GM12878 (cell line): ENCODE results near the gene EHD1. TPM values are rescaled to one million over a fixed set of nuclear protein-coding genes. Genes with fewer than 3 reads are reported as not detected.

ENCODE experiments used
- CBFB ChIP-seq: IDR thresholded peaks from 2 replicates; pipeline ENCODE4 v1.6.1; 2016; ENCODE audit warnings: antibody characterized with exemption, low read depth
- CHD4 ChIP-seq: fragments of 200-600 bp; sonication (generic); IDR thresholded peaks from 2 replicates; pipeline ENCODE4 v1.6.1; 2016; ENCODE audit warnings: mild to moderate bottlenecking
- EGR1 ChIP-seq, 2 experiments: IDR thresholded peaks; 1 replicate in 1 of 2; 2 replicates in 1 of 2; pipeline ENCODE4 v1.6.1; 2011 to 2012; ENCODE audit warnings: low read depth in 2 of 2, low read length in 2 of 2, borderline replicate concordance in 1 of 2, mild to moderate bottlenecking in 1 of 2, moderate library complexity in 1 of 2
- JUNB ChIP-seq: IDR thresholded peaks from 2 replicates; pipeline ENCODE4 v1.6.1; 2016; ENCODE audit warnings: antibody characterized with exemption, mild to moderate bottlenecking
- MXI1 ChIP-seq: fragments of 150-350 bp; IDR thresholded peaks from 2 replicates; pipeline ENCODE4 v1.6.1; 2011; ENCODE audit warnings: low read depth, mild to moderate bottlenecking, inconsistent platforms, low read length, improper control_type of control experiment
- MYB ChIP-seq: fragments of 150-350 bp; IDR thresholded peaks from 2 replicates; pipeline ENCODE4 v1.6.1; 2014; ENCODE audit warnings: mild to moderate bottlenecking, low read depth, low read length, borderline replicate concordance
- NR2C1 ChIP-seq: fragments of 450-650 bp; IDR thresholded peaks from 2 replicates; pipeline ENCODE4 v1.6.1; 2017; ENCODE audit warnings: antibody characterized with exemption, mild to moderate bottlenecking, moderate library complexity
- NRF1 ChIP-seq: conservative IDR thresholded peaks from 2 replicates; pipeline ENCODE4 v1.6.1; 2011; ENCODE audit warnings: mild to moderate bottlenecking, low read depth, low read length, improper control_type of control experiment
- PML ChIP-seq: IDR thresholded peaks from 2 replicates; pipeline ENCODE4 v1.6.1; 2012; ENCODE audit warnings: low read length, inconsistent platforms
- POLR2AphosphoS5 ChIP-seq: IDR thresholded peaks from 2 replicates; pipeline ENCODE4 v1.6.1; 2011; ENCODE audit warnings: mild to moderate bottlenecking, low read length, inconsistent platforms
- POU2F2 ChIP-seq: IDR thresholded peaks from 3 replicates; pipeline ENCODE4 v1.6.1; 2011; ENCODE audit warnings: low read depth, mild to moderate bottlenecking, low read length, borderline replicate concordance
- RELA ChIP-seq: fragments of 450-650 bp; IDR thresholded peaks from 2 replicates; pipeline ENCODE4 v1.8.0; 2014; ENCODE audit warnings: borderline replicate concordance; ENCODE audit not compliant: partially characterized antibody
- REST ChIP-seq: IDR thresholded peaks from 2 replicates; pipeline ENCODE4 v1.6.1; 2012; ENCODE audit warnings: mild to moderate bottlenecking, low read depth, low read length
- SMAD1 ChIP-seq: fragments of 450-650 bp; IDR thresholded peaks from 2 replicates; pipeline ENCODE4 v1.6.1; 2018; ENCODE audit warnings: mild to moderate bottlenecking, low read depth; ENCODE audit not compliant: partially characterized antibody
- TCF12 ChIP-seq: IDR thresholded peaks from 2 replicates; pipeline ENCODE4 v1.6.1; 2011; ENCODE audit warnings: low read depth, mild to moderate bottlenecking, low read length
- polyA plus RNA-seq, 11 experiments: library from polyadenylated mRNA; depleted of rRNA in 4 of 11; unstranded in 6 of 11; stranded (reverse) in 5 of 11; fragments of >200 nt; fragmentation: Nextera tagmentation in 4 of 11; fragmentation: Illumina TruSeq in 1 of 11; extraction: Ambion mirVana in 4 of 11; extraction: Trizol in 1 of 11; gene quantifications; 1 replicate in 1 of 11; 2 replicates in 10 of 11; pipeline versions ENCODE4 v1.2.1 to v1.2.3, GENCODE V29; 2011 to 2016; ENCODE audit warnings: inconsistent platforms in 2 of 11, missing spikeins in 2 of 11, low read depth in 1 of 11
- total RNA-seq, 4 experiments: library from RNA; depleted of rRNA in 3 of 4; stranded (reverse); fragments of >200 nt in 3 of 4; fragmentation: Illumina TruSeq in 1 of 4; extraction: Trizol in 1 of 4; gene quantifications; 2 replicates each; pipeline versions ENCODE4 v1.2.1 to v1.2.3, GENCODE V29; 2013 to 2021
- TF ChIP-seq, protein P1 (sequence below): IDR thresholded peaks from 2 replicates; pipeline ENCODE4 v1.6.1; 2012; ENCODE audit warnings: improper control_type of control experiment, low read depth, low read length; ENCODE audit not compliant: insufficient replicate concordance
- TF ChIP-seq, protein P2 (sequence below): fragments of 450-650 bp; IDR thresholded peaks from 2 replicates; pipeline ENCODE4 v1.6.1; 2017; ENCODE audit warnings: mild to moderate bottlenecking, moderate library complexity

EHD1 gene
- total and polyA plus RNA-seq, 10 of the 15 experiments (the other 5 are each of a cell fraction or from before 2014, with no cell fraction given), result 1.0 to 165 (median 66.5) TPM

DNA sequence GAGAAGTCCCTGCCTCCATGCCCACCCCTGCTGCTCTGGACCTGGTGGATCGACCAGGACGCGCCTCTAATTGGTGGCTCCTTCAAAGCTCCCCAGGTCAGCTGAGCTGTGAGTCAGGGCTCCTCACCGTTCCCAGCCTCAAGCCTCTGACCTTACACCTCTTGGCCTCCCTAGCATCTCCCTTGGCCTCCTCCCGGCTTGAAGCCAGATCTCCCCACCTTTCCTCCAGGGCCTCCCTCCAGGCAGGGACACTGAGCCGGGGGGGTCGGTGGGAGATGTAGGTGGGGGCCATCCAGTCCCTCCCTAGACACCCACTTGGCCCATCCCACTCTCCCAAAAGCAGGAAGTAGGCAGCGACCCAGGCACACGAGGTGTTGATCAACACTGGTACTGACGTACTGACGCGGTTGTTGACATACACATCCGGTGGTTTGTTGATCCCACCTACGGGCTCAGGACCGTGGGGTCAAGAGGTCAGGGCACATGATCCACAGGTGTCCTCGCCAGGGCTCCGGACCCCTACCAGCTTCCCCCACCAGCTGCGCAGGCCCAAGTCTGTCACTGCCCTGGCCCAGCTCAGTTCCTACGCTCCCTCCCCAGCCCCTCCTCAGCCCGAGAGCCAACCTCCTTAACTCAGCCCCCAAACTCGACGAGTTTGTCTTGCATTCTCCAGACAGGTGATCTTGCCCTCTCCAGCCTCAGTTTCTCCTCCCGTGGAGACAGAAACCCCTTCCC, 37.8 kb upstream of the EHD1 start (continued):
- TF ChIP-seq, protein P1, sequence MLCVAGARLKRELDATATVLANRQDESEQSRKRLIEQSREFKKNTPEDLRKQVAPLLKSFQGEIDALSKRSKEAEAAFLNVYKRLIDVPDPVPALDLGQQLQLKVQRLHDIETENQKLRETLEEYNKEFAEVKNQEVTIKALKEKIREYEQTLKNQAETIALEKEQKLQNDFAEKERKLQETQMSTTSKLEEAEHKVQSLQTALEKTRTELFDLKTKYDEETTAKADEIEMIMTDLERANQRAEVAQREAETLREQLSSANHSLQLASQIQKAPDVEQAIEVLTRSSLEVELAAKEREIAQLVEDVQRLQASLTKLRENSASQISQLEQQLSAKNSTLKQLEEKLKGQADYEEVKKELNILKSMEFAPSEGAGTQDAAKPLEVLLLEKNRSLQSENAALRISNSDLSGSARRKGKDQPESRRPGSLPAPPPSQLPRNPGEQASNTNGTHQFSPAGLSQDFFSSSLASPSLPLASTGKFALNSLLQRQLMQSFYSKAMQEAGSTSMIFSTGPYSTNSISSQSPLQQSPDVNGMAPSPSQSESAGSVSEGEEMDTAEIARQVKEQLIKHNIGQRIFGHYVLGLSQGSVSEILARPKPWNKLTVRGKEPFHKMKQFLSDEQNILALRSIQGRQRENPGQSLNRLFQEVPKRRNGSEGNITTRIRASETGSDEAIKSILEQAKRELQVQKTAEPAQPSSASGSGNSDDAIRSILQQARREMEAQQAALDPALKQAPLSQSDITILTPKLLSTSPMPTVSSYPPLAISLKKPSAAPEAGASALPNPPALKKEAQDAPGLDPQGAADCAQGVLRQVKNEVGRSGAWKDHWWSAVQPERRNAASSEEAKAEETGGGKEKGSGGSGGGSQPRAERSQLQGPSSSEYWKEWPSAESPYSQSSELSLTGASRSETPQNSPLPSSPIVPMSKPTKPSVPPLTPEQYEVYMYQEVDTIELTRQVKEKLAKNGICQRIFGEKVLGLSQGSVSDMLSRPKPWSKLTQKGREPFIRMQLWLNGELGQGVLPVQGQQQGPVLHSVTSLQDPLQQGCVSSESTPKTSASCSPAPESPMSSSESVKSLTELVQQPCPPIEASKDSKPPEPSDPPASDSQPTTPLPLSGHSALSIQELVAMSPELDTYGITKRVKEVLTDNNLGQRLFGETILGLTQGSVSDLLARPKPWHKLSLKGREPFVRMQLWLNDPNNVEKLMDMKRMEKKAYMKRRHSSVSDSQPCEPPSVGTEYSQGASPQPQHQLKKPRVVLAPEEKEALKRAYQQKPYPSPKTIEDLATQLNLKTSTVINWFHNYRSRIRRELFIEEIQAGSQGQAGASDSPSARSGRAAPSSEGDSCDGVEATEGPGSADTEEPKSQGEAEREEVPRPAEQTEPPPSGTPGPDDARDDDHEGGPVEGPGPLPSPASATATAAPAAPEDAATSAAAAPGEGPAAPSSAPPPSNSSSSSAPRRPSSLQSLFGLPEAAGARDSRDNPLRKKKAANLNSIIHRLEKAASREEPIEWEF, result no peak
- TF ChIP-seq MXI1, result peak; percentile 53; the same call in 1 of the 2 replicates
- peak; percentile 50; the same call in 1 of the 2 replicates for TF ChIP-seq POLR2AphosphoS5
- no peak for TF ChIP-seq NRF1
- TF ChIP-seq TCF12, result no peak
- no peak for TF ChIP-seq CBFB
- peak; percentile 45 for TF ChIP-seq NR2C1
- TF ChIP-seq SMAD1, result no peak
- TF ChIP-seq RELA, result no peak
- TF ChIP-seq, protein P2, sequence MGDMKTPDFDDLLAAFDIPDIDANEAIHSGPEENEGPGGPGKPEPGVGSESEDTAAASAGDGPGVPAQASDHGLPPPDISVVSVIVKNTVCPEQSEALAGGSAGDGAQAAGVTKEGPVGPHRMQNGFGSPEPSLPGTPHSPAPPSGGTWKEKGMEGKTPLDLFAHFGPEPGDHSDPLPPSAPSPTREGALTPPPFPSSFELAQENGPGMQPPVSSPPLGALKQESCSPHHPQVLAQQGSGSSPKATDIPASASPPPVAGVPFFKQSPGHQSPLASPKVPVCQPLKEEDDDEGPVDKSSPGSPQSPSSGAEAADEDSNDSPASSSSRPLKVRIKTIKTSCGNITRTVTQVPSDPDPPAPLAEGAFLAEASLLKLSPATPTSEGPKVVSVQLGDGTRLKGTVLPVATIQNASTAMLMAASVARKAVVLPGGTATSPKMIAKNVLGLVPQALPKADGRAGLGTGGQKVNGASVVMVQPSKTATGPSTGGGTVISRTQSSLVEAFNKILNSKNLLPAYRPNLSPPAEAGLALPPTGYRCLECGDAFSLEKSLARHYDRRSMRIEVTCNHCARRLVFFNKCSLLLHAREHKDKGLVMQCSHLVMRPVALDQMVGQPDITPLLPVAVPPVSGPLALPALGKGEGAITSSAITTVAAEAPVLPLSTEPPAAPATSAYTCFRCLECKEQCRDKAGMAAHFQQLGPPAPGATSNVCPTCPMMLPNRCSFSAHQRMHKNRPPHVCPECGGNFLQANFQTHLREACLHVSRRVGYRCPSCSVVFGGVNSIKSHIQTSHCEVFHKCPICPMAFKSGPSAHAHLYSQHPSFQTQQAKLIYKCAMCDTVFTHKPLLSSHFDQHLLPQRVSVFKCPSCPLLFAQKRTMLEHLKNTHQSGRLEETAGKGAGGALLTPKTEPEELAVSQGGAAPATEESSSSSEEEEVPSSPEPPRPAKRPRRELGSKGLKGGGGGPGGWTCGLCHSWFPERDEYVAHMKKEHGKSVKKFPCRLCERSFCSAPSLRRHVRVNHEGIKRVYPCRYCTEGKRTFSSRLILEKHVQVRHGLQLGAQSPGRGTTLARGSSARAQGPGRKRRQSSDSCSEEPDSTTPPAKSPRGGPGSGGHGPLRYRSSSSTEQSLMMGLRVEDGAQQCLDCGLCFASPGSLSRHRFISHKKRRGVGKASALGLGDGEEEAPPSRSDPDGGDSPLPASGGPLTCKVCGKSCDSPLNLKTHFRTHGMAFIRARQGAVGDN, result peak; percentile 50; the same call in 1 of the 2 replicates
- TF ChIP-seq POU2F2, result peak; percentile 47; the same call in 1 of the 3 replicates
- no peak for TF ChIP-seq EGR1 (IDR thresholded peaks at IDR 0.05; ENCODE audit: borderline replicate concordance in 1 of 2, low read depth in 2 of 2, low read length in 2 of 2)
- TF ChIP-seq MYB, result no peak
- TF ChIP-seq CHD4, result no peak
- no peak for TF ChIP-seq JUNB
- no peak for TF ChIP-seq REST
- TF ChIP-seq PML, result no peak
